Activated CD4-positive, CD25-positive, alpha-beta regulatory T cell treated with anti-CD3 and anti-CD28 coated beads, Interleukin-2, amount 50 U/mL, for 16 hours (primary cell): ENCODE results near the gene SOX4.

Experiments
- DNase-seq: peaks from one replicate; pipeline ENCODE4 v3.0.0-alpha.2; 2020; ENCODE audit warnings: low read depth, low spot score

Gene SOX4

DNA sequence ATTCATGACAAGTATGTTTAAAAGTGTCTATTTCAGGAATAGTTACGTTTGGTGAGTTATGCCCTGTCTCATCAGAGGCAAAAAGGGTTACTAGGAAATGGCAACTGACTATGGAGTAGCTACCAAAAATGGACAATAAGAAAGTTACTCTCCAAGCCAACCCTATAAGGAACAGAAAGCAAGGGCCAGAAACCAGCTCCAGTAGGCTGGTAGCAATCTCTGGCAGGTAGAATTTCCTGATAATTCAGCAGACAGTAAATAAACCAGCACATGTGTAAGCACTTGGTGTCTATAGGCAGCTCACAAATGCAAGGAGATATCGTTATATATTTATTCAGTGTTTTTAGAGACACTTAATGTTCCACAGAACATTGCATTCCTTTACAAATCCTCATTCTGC lies 20.3 kb downstream of the SOX4 start:
- DNase-seq: no peak

DNA sequence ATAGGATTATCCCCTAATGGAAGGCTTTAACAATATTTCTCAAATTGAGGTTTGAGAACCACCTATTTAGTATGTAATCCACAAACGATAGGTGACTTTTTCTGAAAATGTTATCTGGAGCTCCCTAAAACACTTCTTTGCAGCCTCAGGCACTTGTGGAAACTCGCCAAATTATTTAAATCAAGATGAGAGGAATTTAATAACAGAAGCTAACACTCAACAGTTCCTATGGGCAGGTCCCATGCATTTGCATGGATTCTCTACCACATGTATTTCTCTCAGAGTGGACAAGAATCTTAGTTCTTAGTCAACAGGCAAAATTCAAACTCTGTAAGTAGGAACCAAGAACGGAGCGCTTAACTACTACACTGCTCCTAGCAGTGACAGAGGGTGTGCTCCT lies 20.7 kb downstream of the SOX4 start:
- no peak for DNase-seq

DNA sequence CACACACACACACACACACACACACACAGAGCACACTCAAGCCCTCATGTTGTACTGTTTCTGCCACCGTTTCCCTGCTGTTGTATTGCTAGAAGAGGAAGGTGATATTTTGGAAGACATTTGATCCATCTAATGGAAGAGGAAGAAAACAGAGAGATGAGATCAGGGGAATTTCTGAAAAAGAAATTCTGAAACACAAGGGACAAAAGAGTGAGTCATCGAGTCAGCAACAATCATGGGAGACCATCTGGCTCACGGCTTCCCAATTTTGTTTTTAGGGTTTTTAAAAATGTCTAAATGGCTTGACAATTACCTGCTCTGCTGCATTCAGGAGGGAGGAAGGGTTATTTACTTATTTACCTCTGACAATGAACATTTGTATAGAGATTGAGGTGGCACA lies 22.0 kb downstream of the SOX4 start:
- DNase-seq: no peak

DNA sequence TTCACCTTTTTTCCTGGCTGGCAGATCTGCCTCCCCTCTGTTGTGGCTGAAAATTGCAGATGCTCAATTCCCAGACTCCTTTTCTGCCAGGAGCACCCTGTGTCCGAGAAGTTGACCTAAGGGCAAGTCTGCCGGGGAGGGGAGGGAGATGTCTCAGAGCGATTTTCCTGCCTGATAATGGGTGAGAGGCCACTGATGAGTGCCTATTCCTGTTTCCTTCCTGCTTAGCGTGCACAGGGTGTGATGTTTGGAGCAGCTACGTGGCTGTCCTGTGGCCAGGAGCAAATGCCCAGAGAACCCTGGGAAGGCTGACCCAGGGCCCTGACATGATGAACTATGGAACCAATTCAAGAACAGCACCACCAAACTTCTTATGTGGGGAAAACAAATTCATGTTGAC lies 22.5 kb downstream of the SOX4 start:
- no peak for DNase-seq

DNA sequence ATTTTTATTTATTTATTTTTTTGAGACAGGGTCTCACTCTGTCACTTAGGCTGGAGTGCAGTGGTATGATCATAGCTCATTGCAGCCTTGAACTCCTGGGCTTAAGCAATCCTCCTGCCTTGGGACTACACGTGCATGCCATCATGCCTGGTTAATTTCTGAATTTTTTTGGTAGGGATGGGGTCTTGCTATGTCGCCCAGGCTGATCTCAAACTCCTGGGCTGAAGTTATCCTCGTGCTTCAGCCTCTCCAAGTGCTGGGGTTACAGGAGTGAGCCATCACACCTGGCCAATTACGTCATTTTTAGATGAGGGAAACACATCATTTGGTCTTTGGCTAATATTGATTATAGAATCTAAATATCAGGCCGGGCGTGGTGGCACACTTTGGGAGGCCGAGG lies 32.1 kb downstream of the SOX4 start:
- no peak for DNase-seq

DNA sequence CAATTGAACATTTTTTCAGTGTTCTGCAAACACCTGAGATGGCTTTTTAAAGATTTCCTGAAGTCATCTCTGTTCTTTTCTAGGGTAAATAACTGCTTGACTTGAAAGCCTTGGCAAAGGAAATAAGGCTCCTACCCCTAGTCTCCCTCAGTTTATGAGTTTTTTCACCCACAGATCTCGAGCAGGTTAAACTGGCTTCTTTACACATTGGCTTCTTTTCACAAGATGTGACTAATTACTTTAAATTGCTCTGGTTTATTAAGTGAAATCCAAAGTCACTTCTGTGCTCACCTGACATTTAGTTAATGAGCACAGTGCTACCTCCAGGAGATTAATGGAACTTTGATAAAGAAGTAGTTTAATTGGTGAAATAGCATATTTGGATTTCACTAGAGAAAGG lies 33.2 kb downstream of the SOX4 start:
- no peak for DNase-seq

DNA sequence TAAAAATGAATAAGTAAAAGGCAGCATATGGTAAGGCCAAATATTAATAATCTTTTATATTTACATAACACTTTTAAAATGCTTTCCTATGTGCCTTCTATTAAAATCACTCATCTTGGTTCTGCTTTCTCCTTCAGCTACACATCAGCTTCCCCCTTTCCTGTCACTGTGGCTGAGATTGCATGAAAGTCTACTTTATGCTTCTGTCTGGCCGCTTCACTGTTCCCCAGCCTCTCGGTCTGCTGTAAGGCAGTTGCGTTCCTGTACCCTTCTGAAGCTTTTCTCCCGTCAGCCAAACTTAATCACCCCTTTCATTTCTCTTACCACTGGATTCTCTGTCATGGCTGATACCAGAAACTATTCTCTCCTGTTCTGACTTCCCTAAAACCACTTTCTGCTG lies 34.6 kb downstream of the SOX4 start:
- DNase-seq: no peak

DNA sequence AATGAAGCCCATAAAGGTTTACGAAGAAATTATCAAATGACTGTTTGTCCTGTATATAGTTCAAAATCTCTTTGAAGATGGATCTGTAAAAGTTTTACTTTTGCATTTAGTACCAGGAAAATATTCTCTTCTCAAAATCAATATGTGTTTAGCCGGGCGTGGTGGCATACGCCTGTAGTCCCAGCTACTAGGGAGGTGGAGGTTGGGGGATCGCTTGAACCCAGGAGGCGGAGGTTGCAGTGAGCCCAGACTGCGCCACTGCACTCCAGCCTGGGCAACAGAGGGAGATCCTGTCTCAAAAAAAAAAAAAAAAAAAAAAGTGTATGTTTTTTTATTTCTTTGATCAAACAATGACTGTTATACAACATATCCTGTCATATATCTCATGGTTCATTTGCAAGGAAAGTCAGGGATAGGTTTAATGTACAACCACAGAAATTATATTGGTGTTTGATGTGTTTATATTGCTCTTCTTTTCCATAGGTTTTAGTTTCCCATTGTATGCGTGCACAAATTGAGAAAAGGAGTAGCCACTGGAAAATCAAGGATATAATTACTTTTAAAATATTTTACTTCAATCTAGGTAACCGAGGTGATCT lies 40.1 kb downstream of the SOX4 start:
- DNase-seq: no peak

DNA sequence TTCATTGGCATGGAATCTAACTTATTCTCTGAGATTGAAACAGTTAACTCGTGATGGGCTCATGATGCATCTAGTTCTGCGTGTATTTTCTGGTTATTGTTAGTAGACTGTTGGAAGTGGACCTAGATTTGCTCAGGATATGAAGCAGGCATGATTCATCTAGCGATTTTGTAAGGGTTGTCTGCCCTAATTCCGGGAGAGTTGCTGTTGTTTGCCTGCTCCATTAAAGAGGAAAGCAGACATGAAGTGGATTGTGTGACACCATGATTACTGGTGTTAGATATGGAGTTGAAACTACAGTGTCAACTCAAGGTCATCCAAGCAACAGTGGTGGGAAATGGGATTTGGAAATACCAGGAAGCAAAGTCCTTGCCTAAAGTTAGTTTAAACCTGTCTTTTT lies 41.0 kb downstream of the SOX4 start:
- DNase-seq: no peak

DNA sequence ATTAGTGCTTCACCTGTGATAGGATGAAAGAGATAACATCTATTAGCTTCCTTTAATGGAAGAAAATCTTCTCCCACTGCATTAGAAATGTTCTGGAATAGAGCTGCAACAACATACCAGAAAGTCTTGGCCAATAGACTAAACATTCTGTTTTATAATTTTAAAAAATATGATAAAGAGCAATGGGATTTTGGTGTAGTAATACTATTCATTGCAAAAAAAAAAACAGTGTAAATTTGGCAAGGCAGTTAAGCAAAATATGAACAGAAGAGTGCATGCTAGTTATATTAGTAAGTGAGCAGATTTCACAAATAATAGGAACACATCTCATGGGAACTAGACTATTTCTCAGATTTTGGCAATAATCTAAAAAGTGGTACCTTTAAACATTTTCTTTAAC lies 43.3 kb downstream of the SOX4 start:
- no peak for DNase-seq

DNA sequence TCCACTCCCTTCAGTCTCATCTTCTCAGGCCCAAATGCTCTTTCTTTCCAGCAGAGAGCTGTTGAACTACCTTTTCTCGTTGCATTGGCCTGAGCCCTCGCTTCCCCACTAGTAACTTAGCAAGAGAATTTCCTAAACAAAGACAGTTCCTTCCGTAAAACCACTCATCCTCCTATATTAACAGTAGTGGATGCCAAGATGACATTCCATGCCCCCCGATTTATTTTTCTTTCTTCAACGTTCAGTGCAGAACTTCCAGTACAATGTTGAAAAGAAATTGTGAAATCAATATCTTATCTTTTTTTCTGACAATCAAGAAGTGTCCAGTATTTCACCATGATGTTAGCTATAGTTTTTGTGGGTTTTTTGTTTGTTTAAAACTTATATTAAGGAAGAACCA lies 45.8 kb downstream of the SOX4 start:
- no peak for DNase-seq
